ENCODE data around the gene FOS. TPM values are rescaled to one million over a fixed set of nuclear protein-coding genes. Genes with fewer than 3 reads are reported as not detected.

Gene FOS
- total RNA-seq, 1 donor from 2014 or later, result 32.9 TPM

DNA sequence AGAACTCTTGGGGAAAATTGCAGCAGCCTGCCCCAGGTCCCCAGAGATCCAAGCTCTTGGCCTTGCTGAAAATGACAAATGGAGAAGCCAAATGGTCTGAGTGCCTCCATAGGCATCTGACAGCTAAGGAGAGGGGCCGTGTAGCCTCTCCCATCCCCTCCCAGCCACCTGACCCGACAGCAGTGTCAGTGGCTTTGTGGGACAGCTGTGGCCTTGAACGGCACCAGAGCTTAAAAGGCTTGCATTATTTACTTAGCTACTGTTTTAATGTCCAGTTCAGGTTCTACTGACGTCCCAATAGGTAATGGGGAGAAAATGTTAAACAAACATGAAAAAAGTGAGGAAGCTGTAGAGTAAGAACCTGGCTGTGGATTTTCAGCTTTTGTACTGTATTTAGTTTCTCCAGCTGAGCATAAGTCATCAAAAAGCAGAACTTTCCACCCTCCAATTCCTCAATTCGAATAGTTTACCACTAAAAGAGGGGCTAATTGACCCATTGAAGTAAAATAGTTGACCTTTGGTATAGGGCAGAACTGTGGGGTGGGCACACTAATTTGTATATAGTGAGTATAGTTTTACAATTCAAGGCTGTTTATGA, 50.0 kb downstream of the FOS start:
- Histone ChIP-seq H3K4me2 (no peak overlapping the region), H3K36me3 (no peaks in the 10 kb centered on the region), H3K9ac (no peak overlapping the region), H3K79me2 (ENCODE audit: low read depth) (no peaks in the 10 kb centered on the region), H3K27me3 (no peaks in the 10 kb centered on the region), H3K4me1 (no peaks in the 10 kb centered on the region), H3F3A (ENCODE audit: low read depth) (no peaks in the 10 kb centered on the region), H4K20me1 (ENCODE audit: low read depth) (no peaks in the 10 kb centered on the region), H3K4me3 (no peak overlapping the region), H3K27ac (no peak overlapping the region), H3K9me3 (ENCODE audit: low read depth) (no peaks in the 10 kb centered on the region), H2AFZ (replicated peaks) (no peak overlapping the region)
- TF ChIP-seq EZH2 (IDR thresholded peaks at IDR 0.05) (no peak), EZH2phosphoT487 (IDR thresholded peaks at IDR 0.05) (no peak)
- TF ChIP-seq, protein P1, sequence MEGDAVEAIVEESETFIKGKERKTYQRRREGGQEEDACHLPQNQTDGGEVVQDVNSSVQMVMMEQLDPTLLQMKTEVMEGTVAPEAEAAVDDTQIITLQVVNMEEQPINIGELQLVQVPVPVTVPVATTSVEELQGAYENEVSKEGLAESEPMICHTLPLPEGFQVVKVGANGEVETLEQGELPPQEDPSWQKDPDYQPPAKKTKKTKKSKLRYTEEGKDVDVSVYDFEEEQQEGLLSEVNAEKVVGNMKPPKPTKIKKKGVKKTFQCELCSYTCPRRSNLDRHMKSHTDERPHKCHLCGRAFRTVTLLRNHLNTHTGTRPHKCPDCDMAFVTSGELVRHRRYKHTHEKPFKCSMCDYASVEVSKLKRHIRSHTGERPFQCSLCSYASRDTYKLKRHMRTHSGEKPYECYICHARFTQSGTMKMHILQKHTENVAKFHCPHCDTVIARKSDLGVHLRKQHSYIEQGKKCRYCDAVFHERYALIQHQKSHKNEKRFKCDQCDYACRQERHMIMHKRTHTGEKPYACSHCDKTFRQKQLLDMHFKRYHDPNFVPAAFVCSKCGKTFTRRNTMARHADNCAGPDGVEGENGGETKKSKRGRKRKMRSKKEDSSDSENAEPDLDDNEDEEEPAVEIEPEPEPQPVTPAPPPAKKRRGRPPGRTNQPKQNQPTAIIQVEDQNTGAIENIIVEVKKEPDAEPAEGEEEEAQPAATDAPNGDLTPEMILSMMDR (IDR thresholded peaks at IDR 0.05), result no peak
- no peak for DNase-seq (ENCODE audit: low spot score)
- Mint-ChIP-seq H3K4me1 (peaks cover 3% of the 10 kb centered on the region), H3K4me3 (no peak overlapping the region), H3K27me3 (ENCODE audit: insufficient read depth, low read depth) (no peaks in the 10 kb centered on the region), H3K9me3 (no peaks in the 10 kb centered on the region), H3K27ac (no peak overlapping the region), H3K36me3 (no peaks in the 10 kb centered on the region)

DNA sequence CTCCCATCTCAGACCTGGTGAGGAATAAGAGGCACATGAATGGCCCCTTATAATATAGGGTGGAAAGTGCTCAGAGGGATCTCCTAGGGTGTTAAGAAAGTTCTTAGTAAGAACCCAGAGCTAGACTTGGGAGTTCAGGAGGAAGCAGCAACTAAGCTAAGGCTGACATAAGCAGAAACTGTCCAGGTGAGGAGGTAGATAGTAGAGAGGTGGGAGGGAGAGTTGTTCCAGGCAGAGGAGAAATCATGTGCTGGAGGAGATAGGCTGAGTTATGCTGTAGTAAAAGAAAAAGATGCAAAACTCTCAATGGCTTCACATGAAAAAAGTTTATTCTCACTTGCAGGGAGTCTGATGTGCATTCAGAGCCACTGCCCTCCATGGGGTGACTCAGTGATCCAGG, 50.7 kb downstream of the FOS start:
- no peak for DNase-seq (ENCODE audit: low spot score)
- Histone ChIP-seq H3K9me3 (ENCODE audit: low read depth) (no peaks in the 10 kb centered on the region), H3K4me3 (no peak overlapping the region), H3K9ac (no peak overlapping the region), H3K36me3 (no peaks in the 10 kb centered on the region), H3K27me3 (no peaks in the 10 kb centered on the region), H3K79me2 (ENCODE audit: low read depth) (no peaks in the 10 kb centered on the region), H3F3A (ENCODE audit: low read depth) (no peaks in the 10 kb centered on the region), H4K20me1 (ENCODE audit: low read depth) (no peaks in the 10 kb centered on the region), H2AFZ (replicated peaks) (no peak overlapping the region), H3K4me1 (no peaks in the 10 kb centered on the region), H3K4me2 (no peak overlapping the region), H3K27ac (no peak overlapping the region)
- H3K4me3 Mint-ChIP-seq, result no peak overlapping the region
- peaks cover 5% of the 10 kb centered on the region for H3K4me1 Mint-ChIP-seq
- H3K9me3 Mint-ChIP-seq, result no peaks in the 10 kb centered on the region
- no peaks in the 10 kb centered on the region for H3K36me3 Mint-ChIP-seq
- H3K27me3 Mint-ChIP-seq (ENCODE audit: insufficient read depth, low read depth), result no peaks in the 10 kb centered on the region
- no peak for TF ChIP-seq EZH2phosphoT487 (IDR thresholded peaks at IDR 0.05)
- no peak for TF ChIP-seq EZH2 (IDR thresholded peaks at IDR 0.05)
- TF ChIP-seq, protein P1 (IDR thresholded peaks at IDR 0.05), result no peak
- peak overlapping the region; percentile 64 for H3K27ac Mint-ChIP-seq

DNA sequence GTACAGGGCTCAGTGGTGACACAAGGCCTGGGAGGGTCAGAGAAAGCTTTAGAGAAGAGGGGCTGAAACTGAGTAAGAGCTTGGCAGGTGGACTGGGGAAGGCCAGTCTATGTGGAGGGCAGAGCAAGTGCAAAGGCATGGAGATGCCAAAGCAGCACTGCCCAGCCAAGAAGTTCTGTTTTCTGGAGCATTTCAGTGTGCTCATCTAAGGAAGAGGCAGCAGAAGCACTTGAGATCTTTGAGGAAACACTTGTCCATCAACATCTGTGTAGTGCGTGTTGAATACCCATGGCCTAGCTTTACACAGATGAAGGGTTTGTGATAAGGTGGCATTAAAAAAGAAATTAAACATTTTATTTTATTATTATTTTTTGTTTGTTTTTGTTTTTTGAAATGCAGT, 52.8 kb downstream of the FOS start:
- Histone ChIP-seq H4K20me1 (ENCODE audit: low read depth) (no peaks in the 10 kb centered on the region), H2AFZ (replicated peaks) (no peak overlapping the region), H3K27me3 (no peaks in the 10 kb centered on the region), H3K9me3 (ENCODE audit: low read depth) (no peaks in the 10 kb centered on the region), H3K4me2 (no peak overlapping the region), H3K9ac (no peak overlapping the region), H3F3A (ENCODE audit: low read depth) (no peaks in the 10 kb centered on the region), H3K79me2 (ENCODE audit: low read depth) (no peaks in the 10 kb centered on the region), H3K36me3 (no peaks in the 10 kb centered on the region), H3K4me3 (no peak overlapping the region), H3K4me1 (peaks cover 7% of the 10 kb centered on the region), H3K27ac (no peak overlapping the region)
- Mint-ChIP-seq H3K4me3 (no peak overlapping the region), H3K9me3 (no peaks in the 10 kb centered on the region), H3K4me1 (peaks cover 17% of the 10 kb centered on the region), H3K36me3 (no peaks in the 10 kb centered on the region), H3K27ac (peak overlapping the region; percentile 40), H3K27me3 (ENCODE audit: insufficient read depth, low read depth) (peaks cover 3% of the 10 kb centered on the region)
- no peak for DNase-seq (ENCODE audit: low spot score)
- TF ChIP-seq EZH2phosphoT487 (IDR thresholded peaks at IDR 0.05) (no peak), EZH2 (IDR thresholded peaks at IDR 0.05) (no peak)
- TF ChIP-seq, protein P1 (IDR thresholded peaks at IDR 0.05), result no peak

Small RNA genes lying within 50 kb of the gene (small RNA-seq; reads per million reads assigned to genes)
- gene RF00004, result not detected

Other genes starting within 250 kb of the FOS start
- 23.2 and 41.5 TPM in 2 replicates for gene MLH3, start 227.4 kb upstream of the FOS start, total RNA-seq (ENCODE audit: low replicate concordance)
- 38.8 and 43.1 TPM in 2 replicates for gene ACYP1, start 214.8 kb upstream of the FOS start, total RNA-seq (ENCODE audit: low replicate concordance)
- 0.90 and 0.94 TPM in 2 replicates for gene ZC2HC1C, start 209.2 kb upstream of the FOS start, total RNA-seq (ENCODE audit: low replicate concordance)
- 25.9 and 28.3 TPM in 2 replicates for gene NEK9, start 151.8 kb upstream of the FOS start, total RNA-seq (ENCODE audit: low replicate concordance)
- 176 and 220 TPM in 2 replicates for gene TMED10, start 102.2 kb upstream of the FOS start, total RNA-seq (ENCODE audit: low replicate concordance)
- gene JDP2, start 149.2 kb downstream of the FOS start, total RNA-seq (ENCODE audit: low replicate concordance), result 2.5 and 8.4 TPM in 2 replicates
- not detected in 2 replicates for gene BATF, start 243.6 kb downstream of the FOS start, total RNA-seq (ENCODE audit: low replicate concordance)

All from neural progenitor cell (in vitro differentiated cells).